PC-9 (cell line): Measurements from ENCODE around the gene ZNF207. TPM values are rescaled to one million over a fixed set of nuclear protein-coding genes. Genes with fewer than 3 reads are reported as not detected.

Source experiments
- BruUV-seq: library from RNA; stranded (reverse); fragments of 400-500 nt; replicated peaks from 2 replicates; lab custom pipeline; 2021; lab: Mats Ljungman, UMichigan
- CTCF ChIA-PET: fragments of 300-600 bp; sonication (Branson Sonifier 250); formaldehyde crosslinking; loops from one replicate; lab custom pipeline; 2022; ENCODE audit warnings: antibody characterized with exemption; lab: Charles Lee
- POLR2A ChIA-PET: fragments of 300-600 bp; sonication (Branson Sonifier 250); formaldehyde crosslinking; loops from one replicate; lab custom pipeline; 2022; ENCODE audit warnings: antibody characterized with exemption; ENCODE audit not compliant: unreplicated experiment; lab: Charles Lee
- DNase-seq, 2 experiments: peaks; one replicate each; pipeline versions ENCODE4 v3.0.0 to v3.0.0-alpha.2; 2015 to 2022; ENCODE audit warnings: mixed read lengths in 1 of 2
- H2AFZ ChIP-seq: fragments of 200-600 bp; sonication (generic); 2 replicates; pipeline ENCODE4 v1.8.1; 2017; ENCODE audit warnings: antibody characterized with exemption
- H3F3A ChIP-seq: fragments of 200-600 bp; sonication (generic); 2 replicates; pipeline ENCODE4 v1.8.1; 2017; ENCODE audit warnings: antibody characterized with exemption, mild to moderate bottlenecking, low read depth; ENCODE audit not compliant: insufficient read depth
- H3K27ac ChIP-seq: fragments of 200-600 bp; sonication (generic); 2 replicates; pipeline ENCODE4 v1.6.1; 2016; ENCODE audit warnings: mixed run types
- H3K27me3 ChIP-seq: fragments of 200-600 bp; sonication (generic); 2 replicates; pipeline ENCODE4 v1.6.1; 2016; ENCODE audit warnings: low read depth, mixed run types; ENCODE audit not compliant: insufficient read depth
- H3K36me3 ChIP-seq: fragments of 200-600 bp; sonication (generic); 2 replicates; pipeline ENCODE4 v1.6.1; 2016; ENCODE audit warnings: low read depth, mixed run types
- H3K4me1 ChIP-seq: fragments of 200-600 bp; sonication (generic); replicated peaks from 2 replicates; pipeline ENCODE4 v1.6.1; 2016; ENCODE audit warnings: mixed run types; ENCODE audit not compliant: insufficient read depth
- H3K4me2 ChIP-seq: fragments of 200-600 bp; sonication (generic); 2 replicates; pipeline ENCODE4 v1.6.1; 2017; ENCODE audit warnings: mixed run types
- H3K4me3 ChIP-seq: fragments of 200-600 bp; sonication (generic); 2 replicates; pipeline ENCODE4 v1.6.1; 2016; ENCODE audit warnings: mixed run types
- H3K79me2 ChIP-seq: fragments of 200-600 bp; sonication (generic); 2 replicates; pipeline ENCODE4 v1.6.1; 2017; ENCODE audit warnings: low read depth, mixed run types
- H3K9me2 ChIP-seq: fragments of 200-600 bp; sonication (generic); 2 replicates; pipeline ENCODE4 v1.8.1; 2017; ENCODE audit warnings: mild to moderate bottlenecking; ENCODE audit not compliant: insufficient read depth
- H3K9me3 ChIP-seq: fragments of 200-600 bp; sonication (generic); 2 replicates; pipeline ENCODE4 v1.8.1; 2016; ENCODE audit warnings: low read depth; ENCODE audit not compliant: insufficient read depth
- H4K20me1 ChIP-seq: fragments of 200-600 bp; sonication (generic); 2 replicates; pipeline ENCODE4 v1.8.1; 2017; ENCODE audit not compliant: insufficient read depth
- CTCF ChIP-seq: fragments of 200-600 bp; sonication (generic); conservative IDR thresholded peaks from 2 replicates; pipeline ENCODE4 v1.6.1; 2017; ENCODE audit warnings: mixed run types, antibody characterized with exemption, mild to moderate bottlenecking, moderate library complexity
- EZH2 ChIP-seq: fragments of 200-600 bp; sonication (generic); IDR thresholded peaks from 2 replicates; pipeline ENCODE4 v1.8.0; 2017; ENCODE audit warnings: antibody characterized with exemption, low read depth
- intact Hi-C: fragments of 100-400 bp; cut with micrococcal nuclease; formaldehyde crosslinking; loops from one replicate; pipeline ENCODE4 v1.10.0; 2022; ENCODE audit not compliant: unreplicated experiment
- total RNA-seq: library from RNA; stranded (reverse); gene quantifications from 2 replicates; pipeline ENCODE4 v1.2.3, GENCODE V29; 2021

ZNF207 gene
- total RNA-seq, 1 experiment from 2014 or later: 198 TPM

- no peak overlapping the region for H3K4me2 ChIP-seq
- BruUV-seq: no TSS peak
- H4K20me1 ChIP-seq: no peaks in the 10 kb centered on the region
- no peak overlapping the region for H3K27ac ChIP-seq
- ChIA-PET CTCF (no interaction called here), POLR2A (no interaction called here)
- no peak for DNase-seq
- H2AFZ ChIP-seq: no peak overlapping the region
- H3K9me3 ChIP-seq: no peaks in the 10 kb centered on the region
- H3K4me1 ChIP-seq: no peaks in the 10 kb centered on the region
- no peaks in the 10 kb centered on the region for H3K79me2 ChIP-seq
- 0 out of 2 replicates have a peak, but pooled peaks cover 4% of the 10 kb centered on the region for H3K36me3 ChIP-seq
- H3F3A ChIP-seq: no peaks in the 10 kb centered on the region; the same call in 1 of the 2 replicates
- H3K4me3 ChIP-seq: no peak overlapping the region
- intact Hi-C loops: no loop called here
- H3K27me3 ChIP-seq: no peaks in the 10 kb centered on the region
- TF ChIP-seq EZH2 (no peak), CTCF (no peak)
- no peaks in the 10 kb centered on the region for H3K9me2 ChIP-seq
Measured at GRCh38 chr17:32327911-32328310, 22.0 kb upstream of the ZNF207 start.

- no peaks in the 10 kb centered on the region for H3K9me2 ChIP-seq
- no peak overlapping the region for H3K4me3 ChIP-seq
- intact Hi-C loops: no loop called here
- H3K9me3 ChIP-seq: no peaks in the 10 kb centered on the region
- no peak overlapping the region for H2AFZ ChIP-seq
- no peaks in the 10 kb centered on the region for H3K4me1 ChIP-seq
- CTCF ChIA-PET: no interaction called here
- BruUV-seq: no TSS peak
- no peak overlapping the region for H3K27ac ChIP-seq
- no peaks in the 10 kb centered on the region for H3K27me3 ChIP-seq
- POLR2A ChIA-PET: interaction anchor here (0.6 kb wide), 1 partner anchor 801 kb away, joined by 3 read pairs; no protein-coding TSS in a partner anchor
- H3F3A ChIP-seq: no peaks in the 10 kb centered on the region
- H4K20me1 ChIP-seq: no peaks in the 10 kb centered on the region
- TF ChIP-seq CTCF (no peak), EZH2 (no peak)
- DNase-seq: no peak
- no peaks in the 10 kb centered on the region for H3K79me2 ChIP-seq
- H3K36me3 ChIP-seq: peaks cover 18% of the 10 kb centered on the region; the same call in 1 of the 2 replicates
- H3K4me2 ChIP-seq: no peak overlapping the region
Measured at GRCh38 chr17:32330147-32330546, 19.8 kb upstream of the ZNF207 start.

GRCh38 chr17:32331243-32332040 lies 18.5 kb upstream of the ZNF207 start:
- no peak overlapping the region for H3K27ac ChIP-seq
- H2AFZ ChIP-seq: no peak overlapping the region
- H3K4me2 ChIP-seq: no peak overlapping the region
- no peaks in the 10 kb centered on the region for H3F3A ChIP-seq
- peaks cover 18% of the 10 kb centered on the region; the same call in 1 of the 2 replicates for H3K36me3 ChIP-seq
- no peaks in the 10 kb centered on the region for H4K20me1 ChIP-seq
- no TSS peak for BruUV-seq
- no peaks in the 10 kb centered on the region for H3K4me1 ChIP-seq
- no peaks in the 10 kb centered on the region for H3K79me2 ChIP-seq
- no peak for DNase-seq
- H3K9me3 ChIP-seq: no peaks in the 10 kb centered on the region
- POLR2A ChIA-PET: interaction anchor here (0.5 kb wide), 1 partner anchor 735 kb away, joined by 4 read pairs; no protein-coding TSS in a partner anchor
- H3K27me3 ChIP-seq: no peaks in the 10 kb centered on the region
- CTCF ChIA-PET: no interaction called here
- intact Hi-C loops: no loop called here
- no peak overlapping the region for H3K4me3 ChIP-seq
- no peaks in the 10 kb centered on the region for H3K9me2 ChIP-seq
- no peak for TF ChIP-seq EZH2
- TF ChIP-seq CTCF: no peak
